WTC11 (cell line): ENCODE results near the gene IL36G.

ENCODE experiments used
- CTCF ChIP-seq: fragments of 200-600 bp; IDR thresholded peaks from 2 replicates; pipeline ENCODE4 v1.8.0; 2022; ENCODE audit warnings: antibody characterized with exemption
- E2F4 ChIP-seq: sonication (generic); formaldehyde crosslinking; IDR thresholded peaks from 2 replicates; pipeline ENCODE4 v1.8.1; 2022; ENCODE audit warnings: low read depth, mild to moderate bottlenecking, moderate library complexity, missing genetic modification reagents, borderline replicate concordance
- FOXJ3 ChIP-seq: sonication (generic); formaldehyde crosslinking; IDR thresholded peaks from 2 replicates; pipeline ENCODE4 v1.9.0; 2021; ENCODE audit warnings: missing genetic modification reagents, mild to moderate bottlenecking, borderline replicate concordance
- HMGA2 ChIP-seq: fragments of 250-450 bp; sonication (Bioruptor Pico); IDR thresholded peaks from 2 replicates; pipeline ENCODE4 v1.4.0; 2021; ENCODE audit warnings: mild to moderate bottlenecking, moderate library complexity
- HMGXB4 ChIP-seq: sonication (generic); formaldehyde crosslinking; IDR thresholded peaks from 2 replicates; pipeline ENCODE4 v1.8.1; 2023; ENCODE audit warnings: mild to moderate bottlenecking, moderate library complexity, missing genetic modification reagents
- MAX ChIP-seq: sonication (generic); formaldehyde crosslinking; IDR thresholded peaks from 2 replicates; pipeline ENCODE4 v1.8.0; 2022; ENCODE audit warnings: mild to moderate bottlenecking, missing genetic modification reagents
- NFYB ChIP-seq: sonication (generic); formaldehyde crosslinking; conservative IDR thresholded peaks from 2 replicates; pipeline ENCODE4 v1.8.0; 2022; ENCODE audit warnings: low read depth, missing genetic modification reagents
- TP53 ChIP-seq: sonication (generic); formaldehyde crosslinking; IDR thresholded peaks from 2 replicates; pipeline ENCODE4 v1.8.1; 2023; ENCODE audit warnings: mild to moderate bottlenecking, missing genetic modification reagents
- ZNF317 ChIP-seq: sonication (generic); formaldehyde crosslinking; IDR thresholded peaks from 2 replicates; pipeline ENCODE4 v1.8.1; 2023; ENCODE audit warnings: low read depth, mild to moderate bottlenecking, moderate library complexity, missing genetic modification reagents, borderline replicate concordance

GRCh38 chr2:112949456-112949855 is 28.4 kb upstream of the IL36G start:
- TF ChIP-seq CTCF (no peak), HMGXB4 (CRISPR knock-in tag) (no peak), TP53 (CRISPR knock-in tag) (no peak), FOXJ3 (CRISPR knock-in tag) (no peak), HMGA2 (CRISPR knock-in tag) (no peak), E2F4 (no peak), MAX (CRISPR knock-in tag) (no peak), ZNF317 (no peak), NFYB (CRISPR knock-in tag) (no peak)
